Ramos (cell line): ENCODE results near the gene TGDS.

Source experiments
- in situ Hi-C: fragments of 300-500 bp; cut with MboI; formaldehyde crosslinking; loops from one replicate; pipeline ENCODE4 v1.14.3; 2022; ENCODE audit warnings: low sequenced_read_pairs; ENCODE audit not compliant: unreplicated experiment

The TGDS gene

DNA sequence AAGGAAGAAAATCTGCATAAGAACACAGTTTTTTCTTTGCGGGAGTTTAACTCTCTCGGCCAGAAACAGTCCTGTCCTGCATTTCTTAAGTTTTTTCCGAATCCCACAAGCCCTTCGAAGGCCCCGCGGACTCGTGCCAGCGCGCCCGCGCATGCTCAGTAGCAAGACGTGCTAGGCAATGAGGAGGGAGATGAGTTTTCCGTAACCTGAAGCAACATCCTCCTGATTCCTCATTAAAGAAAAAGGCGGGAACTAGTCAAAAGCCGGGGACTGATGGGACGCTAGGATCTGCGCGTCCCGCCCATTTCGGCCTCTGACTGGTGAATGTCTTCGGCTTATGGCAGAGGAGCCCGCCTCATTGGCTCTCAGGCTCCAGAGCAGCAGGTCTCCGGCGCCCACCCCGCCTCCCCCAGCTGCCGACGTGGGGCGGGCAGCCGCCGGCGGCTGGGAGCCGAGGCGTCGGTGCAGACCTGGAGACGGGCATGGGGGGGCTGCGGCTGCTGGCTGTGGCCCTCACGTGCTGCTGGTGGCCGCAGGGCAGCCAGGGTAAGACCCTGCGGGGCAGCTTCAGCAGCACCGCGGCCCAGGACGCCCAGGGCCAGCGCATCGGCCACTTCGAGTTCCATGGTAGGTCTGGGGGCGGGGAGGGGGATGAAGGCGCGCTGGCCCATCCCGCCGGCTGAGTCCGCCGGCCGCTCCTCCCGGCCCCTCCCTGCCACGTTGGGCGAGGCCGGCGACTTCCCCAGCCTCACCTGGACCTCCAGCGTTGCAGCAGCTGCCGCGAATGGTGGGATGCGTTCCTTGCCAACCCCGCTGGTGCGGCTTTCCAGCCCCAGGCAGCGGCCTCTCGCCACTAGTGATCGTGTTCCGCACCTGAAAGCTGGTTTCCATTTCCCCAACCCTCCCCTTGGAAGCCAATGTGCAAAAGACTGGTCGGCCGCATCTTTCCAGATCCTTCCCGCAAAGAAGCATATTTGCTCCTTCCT lies 5.8 kb upstream of the TGDS start, which contains the start of gene GPR180:
Gene GPR180 (plus strand): TSS at position 412 of the 986 bp plus-strand sequence. CDS start 71 bp downstream, at position 483.
- in situ Hi-C loops: no loop called here

DNA sequence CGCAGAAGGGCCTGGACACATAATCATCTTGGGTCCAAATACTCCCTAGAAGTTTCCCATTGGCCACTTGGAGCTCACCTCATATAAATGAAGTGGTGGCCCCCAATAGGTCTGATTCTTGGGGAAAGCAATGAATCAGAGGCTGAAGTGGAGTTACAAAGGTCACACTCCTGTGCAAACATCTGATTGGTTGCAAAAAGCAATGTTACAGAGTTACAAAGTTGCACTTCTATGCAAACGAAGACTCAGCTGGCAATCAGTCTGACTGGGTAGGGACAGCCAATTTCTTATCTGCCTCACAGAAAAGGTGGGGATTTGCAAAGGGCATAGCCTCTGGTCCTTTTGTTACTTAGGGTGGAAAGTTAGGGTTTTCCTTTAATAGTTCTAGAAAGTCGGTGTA lies 3.9 kb upstream of the TGDS start:
- in situ Hi-C loops: loop anchor here (25.0 kb wide), 1 partner anchor 1087 kb away; the partner anchor contains the start of gene DNAJC3

DNA sequence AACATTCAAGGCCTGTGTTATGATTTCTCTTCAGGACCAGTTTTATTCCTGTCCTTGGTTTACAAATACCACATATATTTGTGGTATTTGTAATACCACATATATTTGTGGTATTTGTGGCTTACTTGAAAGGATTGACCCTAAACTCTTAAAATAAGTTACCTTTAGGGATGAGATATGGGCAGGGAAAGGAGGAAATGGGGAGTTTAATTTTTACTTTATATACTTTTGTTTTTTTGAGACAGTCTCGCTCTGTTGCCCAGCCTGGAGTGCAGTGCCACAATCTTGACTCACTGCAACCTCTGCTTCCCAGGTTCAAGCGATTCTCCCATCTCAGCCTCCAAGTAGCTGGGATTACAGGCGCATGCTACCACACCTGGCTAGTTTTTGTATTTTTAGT lies 2.3 kb upstream of the TGDS start:
- in situ Hi-C loops: loop anchor here (25.0 kb wide), 1 partner anchor 1089 kb away; the partner anchor contains the start of gene DNAJC3

- in situ Hi-C loops: loop anchor here (25.0 kb wide), 1 partner anchor 1091 kb away; the partner anchor contains the start of gene DNAJC3
These were observed 621 bp upstream of the TGDS start for GRCh38 chr13:94596575-94596971.

- in situ Hi-C loops: loop anchor here (25.0 kb wide), 1 partner anchor 1092 kb away; the partner anchor contains the start of gene DNAJC3
These were observed 677 bp downstream of the TGDS start for GRCh38 chr13:94595001-94595949.

- in situ Hi-C loops: loop anchor here (25.0 kb wide), 1 partner anchor 1097 kb away; the partner anchor contains the start of gene DNAJC3
These were observed 5.2 kb downstream of the TGDS start for GRCh38 chr13:94590744-94591143.

GRCh38 chr13:94588541-94588940 lies 7.4 kb downstream of the TGDS start:
- in situ Hi-C loops: loop anchor here (25.0 kb wide), 1 partner anchor 1099 kb away; the partner anchor contains the start of gene DNAJC3

DNA sequence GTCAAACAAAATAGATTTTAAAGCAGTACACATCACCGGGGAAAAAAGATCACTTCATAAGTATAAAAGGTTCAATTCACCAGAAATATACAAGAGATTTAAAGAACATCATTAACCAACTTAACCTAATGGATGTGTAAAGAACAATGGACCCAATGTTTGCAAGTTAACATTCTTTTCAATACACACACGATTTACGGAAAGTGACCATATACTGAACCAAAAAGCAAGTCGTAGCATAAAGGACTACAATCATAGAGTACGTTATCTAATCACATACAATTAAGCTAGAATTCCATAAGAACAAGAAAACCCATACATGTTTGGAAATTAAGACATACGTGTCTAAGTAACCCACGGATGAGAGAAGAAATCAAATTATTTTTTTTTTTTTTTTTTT lies 9.6 kb downstream of the TGDS start:
- in situ Hi-C loops: loop anchor here (25.0 kb wide), 1 partner anchor 1101 kb away; the partner anchor contains the start of gene DNAJC3

- in situ Hi-C loops: loop anchor here (25.0 kb wide), 1 partner anchor 1102 kb away; the partner anchor contains the start of gene DNAJC3
These were observed 10.3 kb downstream of the TGDS start for GRCh38 chr13:94585543-94586101.

DNA sequence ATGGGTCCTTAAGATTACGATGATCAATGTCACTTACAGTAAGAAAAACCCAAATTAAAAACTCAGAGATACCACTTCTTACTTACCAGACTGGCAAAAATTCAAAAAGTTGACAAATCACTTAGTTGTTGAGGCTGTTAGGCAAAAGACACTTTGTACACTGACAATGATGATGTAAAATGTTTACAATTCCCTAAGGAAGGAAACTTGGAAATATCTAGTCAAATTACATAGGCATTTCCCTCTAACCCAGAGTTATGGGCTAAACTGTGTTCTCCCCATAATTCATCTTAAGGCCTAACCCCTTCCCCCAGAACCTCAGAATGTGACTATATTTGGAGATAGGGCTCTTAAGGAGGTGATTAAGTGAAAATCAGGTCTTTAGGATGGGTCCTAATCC lies 12.0 kb downstream of the TGDS start:
- in situ Hi-C loops: loop anchor here (25.0 kb wide), 1 partner anchor 1103 kb away; the partner anchor contains the start of gene DNAJC3

- in situ Hi-C loops: loop anchor here (25.0 kb wide), 1 partner anchor 1108 kb away; the partner anchor contains the start of gene DNAJC3
These were observed 16.9 kb downstream of the TGDS start for GRCh38 chr13:94579063-94579462.

DNA sequence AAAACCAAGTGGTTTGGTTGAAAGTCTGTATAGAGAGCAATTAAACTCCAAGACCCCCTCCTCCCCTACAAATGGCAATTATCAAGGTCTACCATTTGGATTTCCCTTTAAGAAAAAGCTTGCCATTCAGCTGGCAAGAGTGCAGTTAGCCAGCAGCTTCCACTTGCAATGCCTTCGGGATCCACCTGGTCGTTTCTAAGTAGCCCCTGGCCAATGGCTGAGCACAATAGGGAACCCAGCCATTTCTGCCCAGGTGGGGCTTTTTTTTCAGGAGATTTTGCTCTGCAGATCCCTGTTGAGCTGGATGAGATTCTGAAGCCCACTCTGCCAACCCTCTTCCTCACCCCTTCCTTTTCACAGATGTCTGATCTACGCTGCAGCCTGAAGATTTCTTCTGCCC lies 26.3 kb downstream of the TGDS start:
- in situ Hi-C loops: no loop called here

- in situ Hi-C loops: no loop called here
These were observed 27.5 kb downstream of the TGDS start for GRCh38 chr13:94568443-94568842.

DNA sequence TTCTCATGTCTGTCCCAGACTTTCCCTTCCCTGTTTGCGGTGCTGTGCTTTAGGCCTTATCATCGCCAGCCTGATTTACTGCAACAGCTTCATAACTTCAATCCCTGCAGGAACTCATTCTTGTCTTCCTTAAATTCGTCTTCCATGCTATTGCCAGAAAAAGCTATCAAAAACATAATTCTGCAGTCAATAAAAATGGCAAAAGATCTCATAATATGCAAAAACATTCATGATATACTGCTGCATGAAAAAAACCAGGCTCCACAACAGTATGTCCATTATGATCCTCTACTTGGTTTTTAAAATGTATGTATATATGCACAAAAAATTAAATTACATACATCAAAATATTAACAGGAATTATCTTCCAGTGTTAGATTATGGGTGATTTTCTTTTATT lies 28.4 kb downstream of the TGDS start:
- in situ Hi-C loops: no loop called here

GRCh38 chr13:94561126-94561525 lies 34.8 kb downstream of the TGDS start:
- in situ Hi-C loops: no loop called here

DNA sequence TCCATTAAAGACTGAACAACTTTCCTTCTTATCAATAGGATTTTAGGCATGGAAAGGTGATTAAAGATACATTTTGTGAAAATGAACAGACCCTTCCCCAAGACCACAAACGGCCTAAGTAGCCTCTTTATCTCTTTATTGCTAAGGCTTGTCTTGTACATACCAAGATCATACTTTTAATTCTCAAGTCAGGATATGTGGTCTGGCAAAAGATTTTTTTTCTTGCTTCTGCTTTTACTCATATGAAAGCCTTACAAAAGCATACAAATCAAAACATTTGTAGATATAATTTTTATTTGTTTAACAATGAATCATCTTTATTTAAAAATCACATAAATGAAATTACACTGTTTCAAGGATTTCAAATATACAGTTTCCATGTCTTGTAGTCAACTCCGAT lies 35.8 kb downstream of the TGDS start:
- in situ Hi-C loops: no loop called here

DNA sequence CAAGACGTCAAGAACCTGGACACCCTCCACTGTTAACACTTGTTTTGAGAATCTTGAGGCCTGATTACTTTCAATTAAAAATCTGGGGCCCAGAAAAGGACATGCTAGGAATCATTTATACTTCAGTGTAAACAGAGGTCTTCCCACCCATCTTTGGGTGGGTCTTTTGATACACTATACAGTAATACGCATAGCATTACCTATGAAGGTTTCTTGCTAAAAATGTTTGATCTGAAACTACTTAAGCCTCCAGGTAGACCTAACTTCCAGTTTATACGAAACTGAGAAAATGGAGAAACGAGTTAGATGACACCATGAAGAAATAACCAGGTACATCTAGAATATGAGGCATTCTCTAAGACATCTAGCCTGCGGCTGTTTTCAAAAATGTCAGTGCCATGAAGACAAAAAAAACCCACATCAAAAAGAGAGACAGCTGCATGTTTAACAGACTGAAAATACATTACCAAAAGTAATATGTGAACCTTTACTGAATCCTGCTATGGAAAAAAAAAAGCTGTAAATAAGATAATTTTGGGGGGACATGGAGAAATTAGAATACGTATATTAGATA lies 36.6 kb downstream of the TGDS start:
- in situ Hi-C loops: no loop called here

DNA sequence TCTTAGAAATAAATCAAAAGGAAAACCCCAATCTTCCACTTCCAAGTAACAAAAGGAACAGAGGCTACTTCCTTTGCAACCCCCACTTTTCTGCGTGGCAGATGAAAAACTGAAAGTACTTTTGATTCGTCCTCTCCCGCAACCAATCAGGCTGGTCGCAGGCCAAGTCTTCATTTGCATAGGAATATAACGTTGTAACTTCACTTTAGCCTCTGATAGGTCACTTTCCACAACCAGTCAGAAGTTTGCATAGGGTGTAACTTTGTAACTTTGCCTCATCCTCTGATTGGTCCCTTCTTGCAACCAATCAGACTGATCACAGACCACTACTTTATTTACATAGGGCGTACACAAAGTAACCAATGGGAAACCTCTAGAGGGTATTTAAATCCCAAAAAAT lies 37.2 kb downstream of the TGDS start:
- in situ Hi-C loops: no loop called here

GRCh38 chr13:94557684-94558235 lies 38.2 kb downstream of the TGDS start:
- in situ Hi-C loops: no loop called here
